SIG-M5 treated with dmso at 0.1 percent for 504 hours (cell line): ENCODE results near the gene OR10Z1.

Source experiments
- DNase-seq: peaks from one replicate; lab custom pipeline; 2025; ENCODE audit not compliant: unreplicated experiment; lab: John Stamatoyannopoulos, UW

OR10Z1 gene

GRCh38 chr1:158604968-158605367 lies at the start of gene OR10Z1:
TSS of gene OR10Z1 (plus strand) at chr1:158605268. CDS start at chr1:158606439, 1,171 bp downstream.
- no peak for DNase-seq

- no peak for DNase-seq
These were observed 45.4 kb upstream of the OR10Z1 start for GRCh38 chr1:158559696-158560095.

- peak; percentile 55 for DNase-seq
These were observed 41.2 kb upstream of the OR10Z1 start for GRCh38 chr1:158563853-158564252.

- DNase-seq = peak; percentile 91
These were observed 40.5 kb upstream of the OR10Z1 start for GRCh38 chr1:158564608-158565007.

- DNase-seq = no peak
These were observed 34.6 kb upstream of the OR10Z1 start, which contains the start of gene OR6P1 for GRCh38 chr1:158570480-158570879. TSS of gene OR6P1 (minus strand) at chr1:158570580. CDS start at chr1:158563604, 6,976 bp downstream.

GRCh38 chr1:158572226-158572625 lies 32.8 kb upstream of the OR10Z1 start:
- DNase-seq = no peak

GRCh38 chr1:158577561-158577960 lies 27.5 kb upstream of the OR10Z1 start:
- DNase-seq = no peak

GRCh38 chr1:158579733-158580132 lies 25.3 kb upstream of the OR10Z1 start, which contains the start of gene OR10X1:
TSS of gene OR10X1 (minus strand) at chr1:158579899. CDS start at chr1:158579899, 0 bp downstream.
- no peak for DNase-seq

GRCh38 chr1:158583962-158584361 lies 21.1 kb upstream of the OR10Z1 start:
- no peak for DNase-seq

GRCh38 chr1:158586942-158587341 lies 18.1 kb upstream of the OR10Z1 start:
- no peak for DNase-seq

GRCh38 chr1:158600735-158601134 lies 4.3 kb upstream of the OR10Z1 start:
- DNase-seq = no peak

- no peak for DNase-seq
These were observed 2.2 kb downstream of the OR10Z1 start for GRCh38 chr1:158607296-158607695.

- no peak for DNase-seq
These were observed 6.8 kb downstream of the OR10Z1 start for GRCh38 chr1:158611916-158612315.

- no peak for DNase-seq
These were observed 8.7 kb downstream of the OR10Z1 start for GRCh38 chr1:158613764-158614163.

- DNase-seq = no peak
These were observed 33.1 kb downstream of the OR10Z1 start for GRCh38 chr1:158638146-158638545.

- no peak for DNase-seq
These were observed 33.8 kb downstream of the OR10Z1 start for GRCh38 chr1:158638904-158639303.

- DNase-seq = peak; percentile 36
These were observed 39.4 kb downstream of the OR10Z1 start for GRCh38 chr1:158644449-158644848.

- no peak for DNase-seq
These were observed 41.4 kb downstream of the OR10Z1 start for GRCh38 chr1:158646465-158646864.

GRCh38 chr1:158649052-158649451 lies 44.0 kb downstream of the OR10Z1 start:
- peak; percentile 8 for DNase-seq

GRCh38 chr1:158652721-158653334 lies 47.8 kb downstream of the OR10Z1 start:
- no peak for DNase-seq

GRCh38 chr1:158654086-158654485 lies 49.0 kb downstream of the OR10Z1 start:
- DNase-seq = peak; percentile 9

GRCh38 chr1:158654571-158654970 lies 49.5 kb downstream of the OR10Z1 start:
- DNase-seq = peak; percentile 11
